ENCODE results near the gene AGXT2. TPM values are rescaled to one million over a fixed set of nuclear protein-coding genes. Genes with fewer than 3 reads are reported as not detected.
"Not testable (repeated sequence)": the region's sequence is repeated elsewhere in the genome, so short reads cannot be mapped to it uniquely, and the experiment has no call there.

Gene AGXT2
- total and polyA plus RNA-seq, 2 of the 13 experiments (the other 11 are each of a cell fraction or from before 2014, with no cell fraction given): 0.04 to 0.13 TPM

DNA sequence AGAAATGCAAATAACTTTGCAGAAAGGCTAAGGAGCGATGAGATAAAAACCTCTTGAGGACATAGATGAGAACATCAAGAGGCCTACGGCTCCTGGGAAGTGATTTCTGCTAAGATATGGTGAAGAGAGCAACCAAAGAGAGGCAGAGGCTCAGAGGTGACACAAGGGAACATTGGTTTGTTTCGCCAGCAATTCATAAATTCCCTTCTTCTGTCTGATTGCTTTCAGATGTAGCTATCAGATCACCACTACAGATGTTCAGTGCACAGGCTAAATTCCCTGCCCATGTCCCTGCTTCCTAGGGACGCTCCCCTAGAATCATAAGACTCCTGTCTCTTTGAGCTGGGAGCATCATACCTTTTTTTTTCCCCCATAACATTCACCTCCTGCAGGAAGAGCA lies 11.2 kb downstream of the AGXT2 start:
- FAIRE-seq (no peak), DNase-seq (ENCODE audit: low spot score) (no peak), ATAC-seq (no peak; the same call in 1 of the 3 replicates)
- no peaks in the 10 kb centered on the region; a peak in 1 of 5 replicates for H3K27me3 ChIP-seq (ENCODE audit: control insufficient read depth in 1 of 2, insufficient read depth in 2 of 2, low read length in 2 of 2)
- intact Hi-C loops (cut with micrococcal nuclease; ENCODE audit: unreplicated experiment): no loop called here
- no peak overlapping the region for H3K4me3 ChIP-seq (replicated peaks in 1 of 3; ENCODE audit: insufficient read depth in 1 of 3, low read depth in 2 of 3, low read length in 3 of 3)
- no peak overlapping the region for H3K27ac ChIP-seq (ENCODE audit: extremely low read length, insufficient read depth, low read length)
- no peak overlapping the region for H2AFZ ChIP-seq (ENCODE audit: low read length)
- ChIA-PET CTCF (ENCODE audit: low intra/inter-chr PET ratio, low total read pairs) (no interaction called here), POLR2A (no interaction called here)
- H3K79me2 ChIP-seq (ENCODE audit: insufficient read depth, low read length): no peaks in the 10 kb centered on the region
- no peaks in the 10 kb centered on the region for H4K20me1 ChIP-seq (ENCODE audit: insufficient read depth, low read length)
- H3K9me3 ChIP-seq (ENCODE audit: low read length): no peaks in the 10 kb centered on the region
- BruUV-seq (replicated peaks): no TSS peak
- peaks cover 14% of the 10 kb centered on the region for H3K4me1 ChIP-seq (ENCODE audit: insufficient read depth, low read length)
- 0 out of 2 replicates have a peak overlapping the region, but pooled peaks have one; percentile 25 for H3K4me2 ChIP-seq (ENCODE audit: low read depth, low read length)
- no peak overlapping the region for H3K9ac ChIP-seq (ENCODE audit: insufficient read depth, low read depth, low read length)
- in situ Hi-C loops (cut with HindIII; ENCODE audit: extremely low pct_ligation_motif_present, low pct_unique_long_range_greater_than_20kb): no loop called here
- no peak for TF ChIP-seq ZNF839 (CRISPR knock-in tag; IDR thresholded peaks at IDR 0.05; ENCODE audit: borderline replicate concordance)
- TF ChIP-seq ZNF670 (CRISPR knock-in tag; IDR thresholded peaks at IDR 0.05; ENCODE audit: borderline replicate concordance): no peak
- H3K36me3 ChIP-seq (replicated peaks in 1 of 2; ENCODE audit: control insufficient read depth in 1 of 2, insufficient read depth in 2 of 2, low read length in 2 of 2): no peaks in the 10 kb centered on the region
- 87% methylated on average over 4 of the region's 4 CpGs for WGBS (ENCODE audit: low lambda C conversion rate)

DNA sequence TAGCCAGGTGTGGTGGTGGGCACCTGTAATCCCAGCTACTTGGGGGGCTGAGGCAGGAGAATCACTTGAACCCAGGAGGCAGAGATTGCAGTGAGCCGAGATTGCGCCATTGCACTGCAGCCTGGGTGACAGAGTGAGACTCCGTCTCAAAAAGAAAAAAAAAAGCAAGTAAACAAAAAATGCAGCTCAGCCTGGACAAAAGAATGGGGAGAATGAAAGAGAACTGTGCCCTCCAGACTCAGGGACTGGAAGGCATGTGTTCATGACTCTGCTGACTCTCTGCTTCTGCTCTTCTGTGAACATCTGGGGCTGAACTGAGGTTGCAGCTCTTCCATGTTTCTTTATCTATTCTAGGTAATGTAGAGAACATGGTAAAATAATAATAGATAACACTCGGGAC lies 11.8 kb downstream of the AGXT2 start:
- H3K27me3 ChIP-seq (ENCODE audit: control insufficient read depth in 1 of 2, insufficient read depth in 2 of 2, low read length in 2 of 2); H2AFZ ChIP-seq (ENCODE audit: low read length); H3K27ac ChIP-seq (ENCODE audit: extremely low read length, insufficient read depth, low read length); H4K20me1 ChIP-seq (ENCODE audit: insufficient read depth, low read length); H3K9me3 ChIP-seq (ENCODE audit: low read length); H3K4me2 ChIP-seq (ENCODE audit: low read depth, low read length); FAIRE-seq; CTCF ChIA-PET (ENCODE audit: low intra/inter-chr PET ratio, low total read pairs); intact Hi-C loops (cut with micrococcal nuclease; ENCODE audit: unreplicated experiment); in situ Hi-C loops (cut with HindIII; ENCODE audit: extremely low pct_ligation_motif_present, low pct_unique_long_range_greater_than_20kb); H3K79me2 ChIP-seq (ENCODE audit: insufficient read depth, low read length); BruUV-seq (replicated peaks); DNase-seq (ENCODE audit: low spot score); POLR2A ChIA-PET; H3K36me3 ChIP-seq (replicated peaks in 1 of 2; ENCODE audit: control insufficient read depth in 1 of 2, insufficient read depth in 2 of 2, low read length in 2 of 2); H3K4me3 ChIP-seq (replicated peaks in 1 of 3; ENCODE audit: insufficient read depth in 1 of 3, low read depth in 2 of 3, low read length in 3 of 3); H3K9ac ChIP-seq (ENCODE audit: insufficient read depth, low read depth, low read length): not testable (repeated sequence)
- ATAC-seq: peak; percentile 52; the same call in 1 of the 3 replicates
- WGBS (ENCODE audit: low lambda C conversion rate): 56% methylated on average over 4 of the region's 4 CpGs
- H3K4me1 ChIP-seq (ENCODE audit: insufficient read depth, low read length): peaks cover 14% of the 10 kb centered on the region
- peak; percentile 89 for TF ChIP-seq ZNF441 (CRISPR knock-in tag; IDR thresholded peaks at IDR 0.05; ENCODE audit: borderline replicate concordance)
